NOMO-1 (cell line): ENCODE results near the gene HTATSF1.

ENCODE experiments used
- DNase-seq, 2 experiments: peaks; one replicate each; lab custom pipeline; 2025; ENCODE audit not compliant: unreplicated experiment in 2 of 2; lab: John Stamatoyannopoulos, UW

The HTATSF1 gene, protein sequence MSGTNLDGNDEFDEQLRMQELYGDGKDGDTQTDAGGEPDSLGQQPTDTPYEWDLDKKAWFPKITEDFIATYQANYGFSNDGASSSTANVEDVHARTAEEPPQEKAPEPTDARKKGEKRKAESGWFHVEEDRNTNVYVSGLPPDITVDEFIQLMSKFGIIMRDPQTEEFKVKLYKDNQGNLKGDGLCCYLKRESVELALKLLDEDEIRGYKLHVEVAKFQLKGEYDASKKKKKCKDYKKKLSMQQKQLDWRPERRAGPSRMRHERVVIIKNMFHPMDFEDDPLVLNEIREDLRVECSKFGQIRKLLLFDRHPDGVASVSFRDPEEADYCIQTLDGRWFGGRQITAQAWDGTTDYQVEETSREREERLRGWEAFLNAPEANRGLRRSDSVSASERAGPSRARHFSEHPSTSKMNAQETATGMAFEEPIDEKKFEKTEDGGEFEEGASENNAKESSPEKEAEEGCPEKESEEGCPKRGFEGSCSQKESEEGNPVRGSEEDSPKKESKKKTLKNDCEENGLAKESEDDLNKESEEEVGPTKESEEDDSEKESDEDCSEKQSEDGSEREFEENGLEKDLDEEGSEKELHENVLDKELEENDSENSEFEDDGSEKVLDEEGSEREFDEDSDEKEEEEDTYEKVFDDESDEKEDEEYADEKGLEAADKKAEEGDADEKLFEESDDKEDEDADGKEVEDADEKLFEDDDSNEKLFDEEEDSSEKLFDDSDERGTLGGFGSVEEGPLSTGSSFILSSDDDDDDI

DNA sequence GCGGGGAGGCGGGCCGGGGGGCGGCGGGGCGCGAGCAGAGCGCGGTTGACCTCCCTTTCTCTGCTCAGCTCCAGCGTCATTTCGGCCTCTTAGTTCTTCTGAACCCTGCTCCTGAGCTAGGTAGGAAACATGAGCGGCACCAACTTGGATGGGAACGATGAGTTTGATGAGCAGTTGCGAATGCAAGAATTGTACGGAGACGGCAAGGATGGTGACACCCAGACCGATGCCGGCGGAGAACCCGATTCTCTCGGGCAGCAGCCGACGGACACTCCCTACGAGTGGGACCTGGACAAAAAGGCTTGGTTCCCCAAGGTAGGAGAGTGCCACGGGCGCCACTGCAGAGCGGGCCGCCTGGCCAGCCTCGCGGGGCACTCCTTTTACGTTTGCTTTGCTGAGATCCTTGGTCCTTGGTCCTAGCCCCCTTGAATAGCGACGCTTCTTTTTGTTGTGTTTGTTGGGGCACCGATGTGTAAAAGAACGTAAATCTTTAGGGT, at the start of gene HTATSF1:
Gene HTATSF1 (plus strand): TSS at position 37 of the 497 bp plus-strand sequence. CDS start 93 bp downstream, at position 130.
- DNase-seq = no peak

DNA sequence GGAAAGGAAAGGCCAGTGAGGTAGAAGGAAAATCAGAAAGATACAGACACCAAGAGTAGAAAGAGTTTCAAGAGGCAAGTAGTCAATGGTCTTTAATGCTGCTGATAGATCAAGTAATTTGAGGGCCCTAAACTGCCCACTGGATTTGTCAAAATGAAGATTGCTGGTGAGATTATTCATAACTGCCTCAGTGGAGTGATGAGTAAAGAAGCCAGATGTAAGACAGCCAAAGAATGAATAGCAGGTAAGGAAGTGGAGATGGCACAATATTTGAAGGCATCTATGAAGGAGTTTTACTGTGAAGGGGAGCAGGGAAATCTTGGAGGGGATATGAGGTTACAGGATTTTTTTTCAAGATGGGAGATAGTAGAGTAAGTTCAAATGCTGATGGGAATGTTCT, 49.4 kb upstream of the HTATSF1 start:
- DNase-seq = no peak

DNA sequence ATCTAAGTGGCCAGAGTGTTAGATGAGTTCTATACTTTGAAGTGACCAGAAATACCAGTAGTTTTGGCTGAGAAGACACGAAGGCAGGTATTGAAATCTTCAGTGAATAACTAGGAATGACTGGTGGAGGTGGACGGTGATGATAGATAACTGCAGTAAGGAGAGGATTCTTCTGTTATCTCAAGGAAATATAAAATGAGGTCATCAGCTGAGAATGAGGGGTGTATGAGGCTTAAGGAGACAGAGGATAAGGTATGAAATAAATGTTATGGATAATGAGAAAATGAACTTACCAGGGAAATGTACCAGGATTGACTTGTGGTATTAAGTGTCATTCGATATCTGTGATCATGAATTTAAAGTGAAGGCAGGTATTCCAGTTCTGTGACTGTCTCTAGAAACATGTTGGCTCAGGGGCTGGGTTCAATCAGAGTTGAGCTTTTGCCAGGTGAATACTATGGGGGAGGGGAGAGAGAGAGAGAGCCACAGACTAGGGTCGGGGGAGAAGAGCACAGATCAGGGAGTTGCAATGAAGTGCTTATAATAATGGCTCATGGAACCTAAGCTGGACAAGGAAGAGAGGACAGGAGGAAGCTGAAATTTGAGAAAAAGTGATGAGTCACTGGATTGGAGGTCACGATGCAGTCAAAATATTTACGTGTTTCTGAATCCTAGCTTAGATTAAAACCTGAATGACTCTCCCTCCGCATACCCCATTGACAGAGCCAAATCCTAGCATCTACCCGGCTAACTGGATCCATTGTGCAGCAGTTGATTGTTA, 47.2 kb upstream of the HTATSF1 start:
- no peak for DNase-seq

DNA sequence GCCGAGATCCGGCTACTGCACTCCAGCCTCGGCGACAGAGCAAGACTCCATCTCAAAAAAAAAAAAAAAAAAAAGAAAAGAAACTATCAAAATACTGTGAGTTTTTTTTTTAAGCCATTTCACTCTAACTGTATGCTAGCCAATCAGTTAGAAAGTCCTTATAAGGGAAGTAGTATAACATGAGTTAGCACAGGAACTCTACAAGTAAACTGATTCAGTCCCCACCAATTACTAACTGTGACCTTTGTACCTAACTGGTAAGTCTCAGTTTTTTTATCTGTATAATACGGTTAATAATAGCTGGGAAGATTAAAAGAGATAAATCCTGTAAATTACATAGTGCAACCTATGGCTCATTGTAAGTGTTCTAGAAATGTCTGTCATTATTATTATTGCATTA, 44.8 kb upstream of the HTATSF1 start:
- DNase-seq = no peak

DNA sequence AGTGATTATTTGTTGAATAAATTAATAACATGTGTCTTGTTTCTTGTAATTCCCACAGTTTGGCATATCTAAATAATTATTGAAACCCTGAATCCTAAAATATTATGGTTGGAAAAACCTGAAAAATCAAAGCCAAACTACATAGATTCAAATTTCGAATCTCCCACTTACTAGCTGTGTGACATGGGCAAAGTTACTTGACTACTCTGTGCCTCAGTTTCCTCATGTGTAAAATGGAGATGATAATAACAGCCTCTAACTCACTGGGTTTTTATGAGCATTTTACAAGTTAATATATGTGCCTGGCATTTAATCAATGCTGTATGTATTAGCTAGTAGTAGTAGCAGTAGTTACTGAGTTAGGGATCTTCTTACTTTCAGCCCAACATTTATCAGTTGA, 44.3 kb upstream of the HTATSF1 start:
- no peak for DNase-seq

DNA sequence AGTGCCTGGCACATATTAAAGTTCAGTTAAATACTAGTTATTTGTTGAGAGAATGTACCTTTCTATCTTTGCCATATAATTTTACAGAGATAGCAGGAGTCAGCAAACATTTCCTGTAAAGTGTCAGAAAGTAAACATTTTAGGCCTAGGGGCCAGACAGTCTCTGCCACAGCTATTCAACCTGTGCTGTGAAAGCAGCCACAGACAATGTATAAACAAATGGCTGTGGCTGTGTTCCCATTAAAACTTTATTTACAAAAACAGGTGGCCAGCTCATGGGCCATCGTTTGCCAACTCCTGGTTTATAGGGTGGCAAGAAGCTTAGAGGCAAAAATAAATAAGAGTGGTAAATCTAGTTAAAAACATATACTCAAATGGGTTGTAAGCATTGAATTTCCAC, 43.6 kb upstream of the HTATSF1 start:
- DNase-seq = no peak

DNA sequence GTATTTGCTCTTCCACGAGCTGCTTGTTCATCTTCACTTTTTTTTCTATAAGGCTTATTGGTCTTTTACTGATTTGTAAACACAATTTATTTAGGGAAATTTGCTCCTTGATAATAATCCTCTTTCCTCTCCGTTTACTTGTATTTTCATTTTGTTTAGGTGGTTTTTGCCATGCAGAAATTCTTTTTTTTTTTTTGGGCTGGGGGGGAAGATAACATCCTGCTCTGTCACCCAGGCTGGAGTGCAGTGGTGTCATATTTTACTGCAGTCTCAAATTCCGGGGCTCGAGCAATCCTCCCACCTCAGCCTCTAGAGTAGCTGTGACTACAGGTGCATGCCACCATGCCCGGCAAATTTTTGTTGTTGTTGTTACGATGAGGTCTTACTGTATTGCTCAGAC, 41.3 kb upstream of the HTATSF1 start:
- DNase-seq = no peak

DNA sequence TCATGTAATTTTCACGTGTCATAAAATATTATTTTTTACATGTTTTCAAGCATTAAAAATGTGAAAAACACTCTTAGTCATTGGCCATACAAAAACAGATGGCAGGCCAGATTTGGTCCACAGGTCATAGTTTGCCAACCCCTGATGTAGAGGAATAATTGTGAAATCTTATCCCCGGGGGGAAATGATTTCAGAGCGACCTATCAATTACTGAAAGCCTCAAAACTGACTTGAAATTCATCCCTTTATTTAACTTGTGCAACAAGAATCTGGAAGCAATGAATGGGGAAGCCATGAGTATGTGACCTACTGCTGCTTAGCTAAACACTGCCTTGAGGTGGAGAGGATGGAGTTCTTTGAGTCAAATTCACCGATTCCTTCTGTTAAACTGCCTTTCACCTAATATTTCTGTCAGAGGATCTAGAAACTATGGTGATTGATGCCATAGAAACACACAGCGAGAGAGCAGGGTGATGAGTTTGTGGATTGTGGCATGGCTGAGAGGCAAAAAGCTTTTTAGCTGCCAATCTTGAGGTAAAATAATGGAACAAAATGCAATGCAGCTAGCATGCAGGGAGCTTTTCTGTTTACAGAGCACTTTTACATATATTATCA, 40.0 kb upstream of the HTATSF1 start:
- DNase-seq = no peak

DNA sequence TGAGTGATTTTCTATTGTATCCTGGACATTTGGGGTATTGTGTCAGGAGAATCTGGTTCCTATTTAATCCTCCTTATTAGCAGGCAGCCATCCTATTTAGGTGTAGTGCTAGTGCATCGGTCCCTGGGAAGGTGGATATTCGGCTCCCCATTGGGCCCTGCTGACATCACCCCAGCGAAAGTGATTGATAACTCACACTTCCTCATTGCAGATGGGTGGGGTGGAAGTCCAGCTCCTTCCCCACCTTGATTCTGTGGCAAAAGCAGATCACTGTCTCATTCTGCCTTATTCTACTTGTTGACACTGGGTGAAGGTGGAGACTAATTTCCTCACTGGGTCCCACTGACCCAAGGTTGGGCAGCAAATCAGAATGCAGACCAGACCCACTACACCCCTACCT, 32.8 kb upstream of the HTATSF1 start:
- no peak for DNase-seq

DNA sequence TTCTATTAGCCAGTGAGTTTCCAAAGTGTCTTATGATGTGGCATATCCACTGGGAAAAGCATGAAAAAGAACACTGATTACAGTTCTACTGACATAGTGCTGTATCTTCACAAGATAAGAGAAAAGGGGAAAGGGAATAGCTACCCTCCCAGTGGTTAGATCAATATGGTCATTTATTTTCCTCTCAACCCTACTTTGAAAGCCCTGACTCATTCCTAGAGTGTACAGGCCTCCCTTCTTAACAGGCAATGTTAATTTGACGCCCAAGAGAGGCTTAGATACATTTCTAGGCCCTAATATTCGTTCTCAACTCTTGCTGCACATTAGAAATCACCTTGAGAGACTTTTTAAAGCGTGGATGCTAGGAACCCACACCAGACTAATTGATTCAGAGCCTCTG, 30.1 kb upstream of the HTATSF1 start:
- no peak for DNase-seq

DNA sequence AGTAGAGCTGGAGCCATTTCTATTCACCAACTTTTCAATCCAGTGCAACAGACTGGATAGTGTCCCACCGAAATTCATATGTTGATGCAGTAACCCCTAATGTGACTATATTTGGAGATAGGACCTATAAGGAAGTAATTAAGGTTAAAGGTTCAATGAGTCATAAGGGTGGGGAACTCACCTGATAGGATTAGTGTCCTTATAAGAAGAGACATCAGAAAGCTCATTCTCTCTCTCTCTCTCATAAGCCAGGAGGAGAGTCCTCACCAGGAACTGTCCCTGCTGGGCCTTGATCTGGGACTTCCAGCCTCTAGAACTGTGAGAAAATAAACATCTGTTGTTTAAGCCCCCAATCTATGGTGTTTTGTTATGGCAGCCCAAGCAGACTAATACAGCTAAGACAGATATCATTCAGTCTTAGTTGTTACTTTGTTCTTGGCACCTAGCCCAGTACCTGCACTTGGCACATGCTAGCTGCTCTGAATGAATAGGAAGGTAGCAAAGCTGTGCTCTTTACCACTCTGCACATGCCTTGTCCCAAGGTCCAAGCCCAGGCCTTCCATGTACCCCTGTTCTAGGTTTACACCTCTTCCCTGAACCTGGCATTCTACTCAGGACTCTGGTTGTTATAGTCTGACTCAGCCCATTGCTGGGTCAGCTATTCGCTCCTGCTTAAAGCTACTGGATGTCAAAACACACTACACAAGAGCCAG, 28.8 kb upstream of the HTATSF1 start:
- no peak for DNase-seq

DNA sequence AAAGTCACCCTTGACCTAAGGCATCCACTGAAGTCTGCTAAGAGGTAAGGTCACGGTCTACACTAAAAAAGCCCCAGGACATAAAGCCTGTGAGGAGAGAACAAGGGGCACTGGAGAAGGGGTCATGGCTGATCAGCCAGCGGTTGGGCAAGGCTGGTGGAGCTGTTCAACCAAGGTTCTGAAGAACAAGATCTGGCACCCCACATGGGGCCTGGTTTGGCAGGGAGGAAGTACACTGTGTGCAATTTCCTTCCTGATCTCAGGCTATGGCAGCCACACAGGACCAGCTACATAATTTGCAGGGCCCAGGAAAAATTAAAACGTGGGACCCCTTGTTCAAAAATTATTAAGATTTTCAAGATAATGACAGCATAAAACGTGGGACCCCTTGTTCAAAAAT, 23.7 kb upstream of the HTATSF1 start:
- no peak for DNase-seq

DNA sequence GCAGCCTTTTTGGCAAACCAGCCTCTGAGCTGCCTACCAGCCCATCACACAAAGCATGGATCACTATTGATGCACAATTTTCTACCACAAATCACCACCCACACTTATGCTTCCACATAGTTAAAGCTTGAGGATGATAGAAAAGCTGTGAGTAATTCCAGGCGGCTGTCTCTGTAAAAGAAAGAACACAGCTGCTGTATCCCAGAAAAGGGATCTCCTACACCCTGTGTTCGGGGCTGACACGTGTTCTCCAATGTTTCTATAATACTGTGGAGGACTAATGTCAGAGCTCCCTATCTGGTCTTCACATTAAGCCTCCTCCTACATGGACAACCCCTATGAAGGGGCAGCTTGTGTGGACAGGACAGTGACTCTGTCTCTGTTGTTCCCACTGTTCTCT, 22.2 kb upstream of the HTATSF1 start:
- DNase-seq = no peak

DNA sequence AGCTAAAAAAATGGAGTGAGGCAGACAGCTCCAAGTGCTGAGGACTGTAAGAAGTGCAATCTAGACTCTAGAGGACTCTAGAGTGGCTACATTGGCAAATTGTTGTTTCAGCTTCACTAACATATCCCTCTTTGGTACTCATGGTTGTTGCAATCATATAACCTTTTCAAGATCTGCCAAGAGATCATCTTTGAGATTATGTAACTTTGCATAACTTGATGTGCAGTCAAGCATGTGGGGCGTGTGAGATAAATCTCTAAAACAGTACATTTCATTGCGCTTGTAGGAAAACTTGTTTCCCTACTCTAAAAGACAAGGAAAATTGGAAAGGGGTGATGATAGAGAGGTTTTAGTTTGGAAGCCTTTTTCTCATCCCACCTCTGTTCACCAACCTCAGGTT, 20.9 kb upstream of the HTATSF1 start:
- no peak for DNase-seq

DNA sequence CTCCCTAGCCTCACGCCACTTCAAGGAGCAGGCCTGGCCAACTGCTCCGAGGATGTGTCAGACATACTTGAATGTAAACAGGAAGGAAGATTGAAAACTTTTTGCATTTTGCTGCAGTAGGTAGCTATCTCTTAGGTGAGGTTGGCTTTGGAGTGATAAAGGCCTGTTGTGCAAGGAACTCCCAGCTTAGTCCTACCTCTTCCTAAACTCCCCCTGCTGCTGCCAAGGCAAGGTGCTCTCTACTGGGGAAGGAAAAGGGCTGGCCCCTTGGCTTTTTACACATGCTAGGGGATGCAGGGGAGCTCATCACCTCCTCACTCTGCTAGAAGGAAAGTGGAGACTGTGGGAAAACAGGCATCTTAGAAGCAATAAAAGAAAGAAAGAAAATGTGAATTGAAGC, 20.4 kb upstream of the HTATSF1 start:
- no peak for DNase-seq

DNA sequence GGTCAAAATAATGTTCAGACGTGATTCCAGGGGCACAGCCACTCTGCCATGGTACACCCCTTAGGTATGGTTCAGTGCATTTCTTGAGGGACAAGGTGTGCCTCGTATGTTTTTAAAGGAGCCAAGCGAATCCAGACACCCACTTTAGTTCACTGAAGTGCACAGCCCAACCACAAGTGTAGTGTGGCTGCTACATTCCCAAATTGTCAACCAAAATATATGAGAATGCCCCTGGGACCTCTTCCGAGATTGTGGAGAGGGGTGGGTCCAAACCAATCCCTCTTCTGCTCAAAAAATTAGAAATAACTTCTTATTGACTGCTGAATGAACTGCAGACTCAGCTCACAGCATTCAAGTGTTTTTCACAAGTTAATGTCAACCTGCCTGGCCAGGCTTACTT, 17.0 kb upstream of the HTATSF1 start:
- DNase-seq = no peak

DNA sequence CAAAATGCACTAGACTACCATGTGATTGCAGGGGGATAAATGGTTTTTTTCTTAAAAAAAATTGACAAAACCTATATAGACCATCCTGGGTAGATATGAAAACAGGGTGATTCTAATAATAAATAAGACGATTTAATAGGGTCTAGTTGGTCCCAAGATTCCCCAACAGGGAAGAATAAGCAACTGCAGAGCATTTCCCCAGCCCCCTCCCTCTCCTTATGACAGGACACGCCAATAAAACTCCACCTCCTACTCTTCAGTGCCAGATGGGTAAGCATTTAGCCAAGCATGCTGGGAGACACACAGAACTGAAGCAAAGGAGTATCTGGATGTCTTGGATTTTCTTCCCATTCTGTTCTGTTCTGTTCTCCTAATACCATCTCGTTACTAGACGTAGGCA, 9.7 kb upstream of the HTATSF1 start, which contains the start of gene BRS3:
Gene BRS3 (plus strand): TSS at position 301 of the 400 bp plus-strand sequence. CDS start 168 bp downstream, outside the sequence.
- DNase-seq = no peak

DNA sequence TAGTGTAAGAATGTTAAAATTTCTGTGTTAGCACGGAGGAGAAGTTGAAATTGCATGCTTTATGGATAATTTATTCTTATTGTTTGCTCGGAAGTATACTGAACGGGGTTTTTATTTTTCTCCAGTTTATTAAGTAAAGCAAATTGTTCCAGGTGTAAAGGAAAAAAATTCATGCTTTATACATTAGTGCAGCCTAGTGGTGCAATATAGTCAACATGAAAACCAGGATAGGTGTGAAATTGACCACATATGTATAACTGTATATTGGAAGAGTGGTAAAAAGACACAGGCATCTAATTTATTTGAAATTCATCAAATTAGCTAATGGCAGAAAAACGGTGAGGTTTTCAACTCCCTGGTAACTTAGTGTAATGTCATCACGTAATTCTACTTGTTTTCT, 8.7 kb upstream of the HTATSF1 start:
- DNase-seq = no peak

DNA sequence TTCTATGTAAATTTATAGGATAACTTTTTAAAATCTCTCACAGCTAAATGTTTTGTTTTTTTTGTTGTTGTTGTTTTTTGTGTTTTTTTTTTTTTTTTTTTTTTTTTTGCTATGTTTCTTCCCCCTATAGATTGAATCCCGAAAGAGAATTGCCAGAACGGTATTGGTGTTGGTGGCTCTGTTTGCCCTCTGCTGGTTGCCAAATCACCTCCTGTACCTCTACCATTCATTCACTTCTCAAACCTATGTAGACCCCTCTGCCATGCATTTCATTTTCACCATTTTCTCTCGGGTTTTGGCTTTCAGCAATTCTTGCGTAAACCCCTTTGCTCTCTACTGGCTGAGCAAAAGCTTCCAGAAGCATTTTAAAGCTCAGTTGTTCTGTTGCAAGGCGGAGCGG, 5.6 kb upstream of the HTATSF1 start:
- DNase-seq = no peak

DNA sequence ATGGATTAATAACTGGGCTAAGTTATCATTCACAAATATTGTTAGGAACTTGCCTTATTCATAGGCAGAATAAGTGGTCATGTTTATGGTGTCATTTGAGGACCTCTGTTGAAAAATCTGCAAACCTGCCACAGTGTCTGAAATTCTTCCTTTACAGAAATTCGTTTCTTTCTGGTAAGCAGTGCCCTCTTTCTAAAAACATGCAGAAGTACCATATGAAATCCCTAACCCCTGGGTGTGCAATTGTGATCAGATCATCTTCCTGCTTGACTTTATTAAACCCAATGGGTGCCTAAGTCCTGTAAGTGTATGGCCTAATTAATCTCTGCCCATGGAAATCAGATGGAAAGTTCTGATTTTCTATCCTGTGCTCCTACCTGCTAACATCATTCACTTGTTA, 4.4 kb upstream of the HTATSF1 start:
- peak in 1 of 2 experiments; percentile 33 for DNase-seq
